K562 (cell line): ENCODE measurements around the gene TIMM17A. TPM values are rescaled to one million over a fixed set of nuclear protein-coding genes. Genes with fewer than 3 reads are reported as not detected.

Experiments
- ARNT ChIP-seq, 2 experiments: fragments of 450-650 bp; IDR thresholded peaks; 2 replicates each; pipeline ENCODE4 v1.6.1; 2016; ENCODE audit warnings: mild to moderate bottlenecking in 1 of 2
- BRF2 ChIP-seq: IDR thresholded peaks from 3 replicates; pipeline ENCODE4 v1.6.1; 2011; ENCODE audit warnings: borderline replicate concordance, mild to moderate bottlenecking; ENCODE audit not compliant: insufficient read length, insufficient read depth
- CBX3 ChIP-seq, 2 experiments: IDR thresholded peaks; 1 replicate in 1 of 2; 2 replicates in 1 of 2; pipeline ENCODE4 v1.6.1; 2012; ENCODE audit warnings: inconsistent platforms in 2 of 2, low read length in 2 of 2, borderline replicate concordance in 1 of 2, control low read depth in 1 of 2
- CTBP1 ChIP-seq: fragments of 450-650 bp; IDR thresholded peaks from 2 replicates; pipeline ENCODE4 v1.6.1; 2016; ENCODE audit warnings: borderline replicate concordance
- ETV6 ChIP-seq, 3 experiments: fragments of 150-350 bp in 1 of 3; sonication (generic) in 1 of 3; formaldehyde crosslinking in 1 of 3; IDR thresholded peaks; 2 replicates each; pipeline versions ENCODE4 v1.6.1 to v1.8.0; 2014 to 2022; ENCODE audit warnings: borderline replicate concordance in 2 of 3, low read depth in 2 of 3, antibody characterized with exemption in 1 of 3, low read length in 1 of 3, mild to moderate bottlenecking in 1 of 3, missing genetic modification reagents in 1 of 3
- HDAC8 ChIP-seq: fragments of 450-650 bp; IDR thresholded peaks from 2 replicates; pipeline ENCODE4 v1.6.1; 2016; ENCODE audit warnings: mild to moderate bottlenecking, missing genetic modification characterization, moderate library complexity, missing compliant biosample characterization
- LEF1 ChIP-seq: fragments of 450-650 bp; IDR thresholded peaks from 2 replicates; pipeline ENCODE4 v1.6.1; 2016; ENCODE audit warnings: mild to moderate bottlenecking
- NCOA6 ChIP-seq: fragments of 450-650 bp; IDR thresholded peaks from 2 replicates; pipeline ENCODE4 v1.6.1; 2017; ENCODE audit warnings: mild to moderate bottlenecking
- NR2C2 ChIP-seq, 2 experiments: fragments of 200-800 bp in 1 of 2; sonication (Bioruptor generic) in 1 of 2; sonication (generic) in 1 of 2; formaldehyde crosslinking in 1 of 2; IDR thresholded peaks; 2 replicates each; pipeline versions ENCODE4 v1.6.1 to v1.8.0; 2016 to 2022; ENCODE audit warnings: mild to moderate bottlenecking in 1 of 2, missing compliant biosample characterization in 1 of 2, missing genetic modification characterization in 1 of 2, missing genetic modification reagents in 1 of 2
- PHF8 ChIP-seq: fragments of 200-600 bp; sonication (generic); IDR thresholded peaks from 2 replicates; pipeline ENCODE4 v1.6.1; 2012; ENCODE audit warnings: mixed run types, mild to moderate bottlenecking, inconsistent platforms, low read length, moderate library complexity, borderline replicate concordance
- PYGO2 ChIP-seq: fragments of 450-650 bp; IDR thresholded peaks from 2 replicates; pipeline ENCODE4 v1.6.1; 2016; ENCODE audit warnings: mild to moderate bottlenecking, missing genetic modification characterization, moderate library complexity, missing compliant biosample characterization
- SMARCE1 ChIP-seq: fragments of 450-650 bp; IDR thresholded peaks from 2 replicates; pipeline ENCODE4 v1.7.1; 2016; ENCODE audit warnings: mild to moderate bottlenecking
- TCFL5 ChIP-seq: fragments of 250-450 bp; sonication (Bioruptor Pico); conservative IDR thresholded peaks from 2 replicates; pipeline ENCODE4 v1.6.1; 2021; ENCODE audit warnings: mild to moderate bottlenecking, moderate library complexity, matching md5 sums
- ZNF174 ChIP-seq: fragments of 250-450 bp; sonication (Bioruptor Pico); IDR thresholded peaks from 2 replicates; pipeline ENCODE4 v1.4.0; 2020; ENCODE audit warnings: mild to moderate bottlenecking
- polyA plus RNA-seq, 8 experiments: library from polyadenylated mRNA; depleted of rRNA in 4 of 8; stranded (reverse) in 5 of 8; unstranded in 3 of 8; fragments of >200 nt; fragmentation: Nextera tagmentation in 2 of 8; fragmentation: Illumina TruSeq in 1 of 8; extraction: Ambion mirVana in 2 of 8; extraction: Trizol in 1 of 8; gene quantifications; 2 replicates each; pipeline versions ENCODE4 v1.2.1 to v1.2.3, GENCODE V29; 2011 to 2014; ENCODE audit warnings: inconsistent platforms in 1 of 8, missing spikeins in 1 of 8
- total RNA-seq, 7 experiments: library from RNA; depleted of rRNA in 6 of 7; stranded (reverse); fragments of >200 nt in 6 of 7; fragmentation: Illumina TruSeq in 2 of 7; extraction: Trizol in 2 of 7; gene quantifications; 2 replicates each; pipeline versions ENCODE4 v1.2.1 to v1.2.3, GENCODE V29; 2011 to 2021; ENCODE audit warnings: low replicate concordance in 1 of 7
- TF ChIP-seq, protein P1 (sequence below): sonication (generic); formaldehyde crosslinking; IDR thresholded peaks from 2 replicates; pipeline ENCODE4 v1.8.1; 2022; ENCODE audit warnings: missing genetic modification reagents

TIMM17A gene
- total and polyA plus RNA-seq, 9 of the 15 experiments (the other 6 are each of a cell fraction or from before 2014, with no cell fraction given), result 116 to 744 (median 180) TPM

- TF ChIP-seq, protein P1, sequence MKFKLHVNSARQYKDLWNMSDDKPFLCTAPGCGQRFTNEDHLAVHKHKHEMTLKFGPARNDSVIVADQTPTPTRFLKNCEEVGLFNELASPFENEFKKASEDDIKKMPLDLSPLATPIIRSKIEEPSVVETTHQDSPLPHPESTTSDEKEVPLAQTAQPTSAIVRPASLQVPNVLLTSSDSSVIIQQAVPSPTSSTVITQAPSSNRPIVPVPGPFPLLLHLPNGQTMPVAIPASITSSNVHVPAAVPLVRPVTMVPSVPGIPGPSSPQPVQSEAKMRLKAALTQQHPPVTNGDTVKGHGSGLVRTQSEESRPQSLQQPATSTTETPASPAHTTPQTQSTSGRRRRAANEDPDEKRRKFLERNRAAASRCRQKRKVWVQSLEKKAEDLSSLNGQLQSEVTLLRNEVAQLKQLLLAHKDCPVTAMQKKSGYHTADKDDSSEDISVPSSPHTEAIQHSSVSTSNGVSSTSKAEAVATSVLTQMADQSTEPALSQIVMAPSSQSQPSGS (CRISPR knock-in tag), result no peak
- TF ChIP-seq PYGO2 (tag) (no peak), HDAC8 (tag) (no peak), TCFL5 (CRISPR knock-in tag) (no peak), ETV6 (IDR thresholded peaks at IDR 0.05; ENCODE audit: borderline replicate concordance in 1 of 2, low read depth in 2 of 2, low read length in 1 of 2) (0 out of 4 replicates have a peak, but pooled peaks of 1 of the 2 experiments have one; percentile 21), ETV6 (CRISPR knock-in tag; IDR thresholded peaks at IDR 0.05; ENCODE audit: borderline replicate concordance) (no peak), PHF8 (no peak), NCOA6 (no peak), ARNT (IDR thresholded peaks at IDR 0.05) (no peak), SMARCE1 (peak; percentile 18; the same call in 1 of the 2 replicates), NR2C2 (CRISPR knock-in tag; IDR thresholded peaks at IDR 0.05) (no peak), NR2C2 (tag; IDR thresholded peaks at IDR 0.05) (peak; percentile 43; the same call in 1 of the 2 replicates), ZNF174 (CRISPR knock-in tag) (no peak), CBX3 (IDR thresholded peaks at IDR 0.05; ENCODE audit: borderline replicate concordance in 1 of 2, low read length in 2 of 2) (peak in 1 of 2 experiments; percentile 4; a peak in 1 of 3 replicates), LEF1 (peak; percentile 73), CTBP1 (peak; percentile 92), BRF2 (no peak)
These were observed 30.1 kb upstream of the TIMM17A start (continued) for GRCh38 chr1:201925301-201925567.
